DND-41 (cell line): ENCODE results near the gene CELF5.

Experiments
- EZH2 ChIP-seq: IDR thresholded peaks from 3 replicates; pipeline ENCODE4 v1.6.1; 2012; ENCODE audit warnings: borderline replicate concordance, low read depth, mild to moderate bottlenecking, moderate library complexity, low read length, inconsistent platforms; ENCODE audit not compliant: severe bottlenecking
- TF ChIP-seq, protein P1 (sequence below): IDR thresholded peaks from 2 replicates; pipeline ENCODE4 v1.5.1; 2012; ENCODE audit warnings: borderline replicate concordance, low read length, moderate library complexity, mild to moderate bottlenecking; ENCODE audit not compliant: poor library complexity, severe bottlenecking; ENCODE audit errors: extremely low read depth

DNA sequence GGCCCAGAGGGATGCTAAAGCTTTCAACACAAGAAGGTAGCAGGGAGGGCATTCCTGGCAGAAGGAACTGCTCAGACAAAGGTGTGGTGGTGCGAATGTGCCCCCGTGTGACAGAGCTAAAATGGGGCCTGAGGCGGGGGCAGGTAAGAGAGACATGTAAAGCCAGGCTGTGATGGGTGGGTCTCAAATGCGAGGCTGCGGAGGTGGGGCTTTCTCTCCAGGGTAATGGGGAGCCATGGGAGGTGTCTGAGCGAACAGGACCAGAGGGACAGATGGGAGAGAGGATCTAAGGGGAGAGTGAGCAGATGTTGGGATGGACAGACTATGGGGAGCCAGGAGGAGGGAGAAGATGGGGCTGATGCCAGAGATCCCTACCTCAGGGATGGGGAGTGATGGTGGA, 97.2 kb downstream of the CELF5 start:
- TF ChIP-seq, protein P1, sequence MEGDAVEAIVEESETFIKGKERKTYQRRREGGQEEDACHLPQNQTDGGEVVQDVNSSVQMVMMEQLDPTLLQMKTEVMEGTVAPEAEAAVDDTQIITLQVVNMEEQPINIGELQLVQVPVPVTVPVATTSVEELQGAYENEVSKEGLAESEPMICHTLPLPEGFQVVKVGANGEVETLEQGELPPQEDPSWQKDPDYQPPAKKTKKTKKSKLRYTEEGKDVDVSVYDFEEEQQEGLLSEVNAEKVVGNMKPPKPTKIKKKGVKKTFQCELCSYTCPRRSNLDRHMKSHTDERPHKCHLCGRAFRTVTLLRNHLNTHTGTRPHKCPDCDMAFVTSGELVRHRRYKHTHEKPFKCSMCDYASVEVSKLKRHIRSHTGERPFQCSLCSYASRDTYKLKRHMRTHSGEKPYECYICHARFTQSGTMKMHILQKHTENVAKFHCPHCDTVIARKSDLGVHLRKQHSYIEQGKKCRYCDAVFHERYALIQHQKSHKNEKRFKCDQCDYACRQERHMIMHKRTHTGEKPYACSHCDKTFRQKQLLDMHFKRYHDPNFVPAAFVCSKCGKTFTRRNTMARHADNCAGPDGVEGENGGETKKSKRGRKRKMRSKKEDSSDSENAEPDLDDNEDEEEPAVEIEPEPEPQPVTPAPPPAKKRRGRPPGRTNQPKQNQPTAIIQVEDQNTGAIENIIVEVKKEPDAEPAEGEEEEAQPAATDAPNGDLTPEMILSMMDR: no peak
- no peak for TF ChIP-seq EZH2
